GM12878 (cell line): Measurements from ENCODE around the gene SNCB. TPM values are rescaled to one million over a fixed set of nuclear protein-coding genes. Genes with fewer than 3 reads are reported as not detected.

Experiments used
- ATAC-seq: fragments of 200-7000 bp; cut with Tn5 transposase; 3 replicates; pipeline ENCODE4 v1.9.1; 2020; ENCODE audit warnings: mild to moderate bottlenecking, moderate library complexity
- BruUV-seq: library from RNA; stranded (reverse); fragments of 400-500 nt; replicated peaks from 2 replicates; lab custom pipeline; 2021; lab: Mats Ljungman, UMichigan
- CTCF ChIA-PET: fragments of 300-600 bp; sonication (Branson Sonifier 250); formaldehyde crosslinking; extraction: SDS; loops from one replicate; lab custom pipeline; 2021; ENCODE audit warnings: inconsistent platforms; lab: Yijun Ruan, JAX
- POLR2A ChIA-PET: fragments of 350-600 bp; formaldehyde crosslinking; extraction: SDS; loops from one replicate; lab custom pipeline; 2021; ENCODE audit warnings: inconsistent platforms; lab: Charles Lee
- RAD21 ChIA-PET: fragments of 300-600 bp; sonication (Branson Sonifier 250); formaldehyde crosslinking; loops from one replicate; lab custom pipeline; 2023; ENCODE audit warnings: antibody characterized with exemption; ENCODE audit not compliant: unreplicated experiment; lab: Charles Lee
- SMC1A ChIA-PET: fragments of 300-600 bp; sonication (Branson Sonifier 250); formaldehyde crosslinking; loops from one replicate; lab custom pipeline; 2023; ENCODE audit not compliant: unreplicated experiment, uncharacterized antibody; lab: Charles Lee
- DNase-seq: peaks from one replicate; pipeline ENCODE4 v3.0.0-alpha.2; 2011; ENCODE audit warnings: low read depth, low spot score
- FAIRE-seq: peaks from 3 replicates; lab custom pipeline; 2011; peaks lifted over from hg19 to GRCh38; lab: Jason Lieb, UNC
- H2AFZ ChIP-seq: 2 replicates; pipeline ENCODE4 v1.6.0; 2011; ENCODE audit warnings: low read depth, low read length, control low read depth; ENCODE audit not compliant: control insufficient read depth
- H3K27ac ChIP-seq: 2 replicates; pipeline ENCODE4 v1.5.1; 2011; ENCODE audit warnings: control low read depth; ENCODE audit not compliant: control insufficient read depth, insufficient read depth
- H3K27me3 ChIP-seq, 2 experiments: replicated peaks in 1 of 2; 2 replicates each; pipeline versions ENCODE4 v1.6.0 to v1.6.1; 2011; ENCODE audit warnings: low read length in 1 of 2; ENCODE audit not compliant: control insufficient read depth in 2 of 2, insufficient read depth in 2 of 2
- H3K36me3 ChIP-seq, 2 experiments: 2 replicates each; pipeline ENCODE4 v1.5.1; 2011; ENCODE audit warnings: low read length in 1 of 2; ENCODE audit not compliant: control insufficient read depth in 2 of 2, insufficient read depth in 2 of 2
- H3K4me1 ChIP-seq: 2 replicates; pipeline ENCODE4 v1.6.1; 2011; ENCODE audit warnings: mild to moderate bottlenecking, low read length, moderate library complexity, mixed read lengths; ENCODE audit not compliant: control insufficient read depth, insufficient read depth
- H3K4me2 ChIP-seq: 2 replicates; pipeline ENCODE4 v1.6.0; 2011; ENCODE audit warnings: control low read depth; ENCODE audit not compliant: control insufficient read depth, insufficient read depth
- H3K4me3 ChIP-seq: fragments of 200-600 bp; sonication (generic); 2 replicates; pipeline ENCODE4 v1.5.1; 2016
- H3K79me2 ChIP-seq: 2 replicates; pipeline ENCODE4 v1.6.0; 2011; ENCODE audit warnings: low read length; ENCODE audit not compliant: control insufficient read depth, insufficient read depth
- H3K9ac ChIP-seq: 2 replicates; pipeline ENCODE4 v1.8.0; 2011; ENCODE audit warnings: low read length, control low read depth, mixed read lengths; ENCODE audit not compliant: control insufficient read depth, insufficient read depth
- H3K9me3 ChIP-seq: replicated peaks from 3 replicates; pipeline ENCODE4 v1.5.1; 2011; ENCODE audit warnings: mild to moderate bottlenecking, low read length; ENCODE audit not compliant: control insufficient read depth, insufficient read depth
- H4K20me1 ChIP-seq: 2 replicates; pipeline ENCODE4 v1.6.0; 2011; ENCODE audit not compliant: control insufficient read depth, insufficient read depth
- BCLAF1 ChIP-seq: fragments of 450-650 bp; IDR thresholded peaks from 2 replicates; pipeline ENCODE4 v1.6.1; 2017; ENCODE audit warnings: antibody characterized with exemption, mild to moderate bottlenecking, moderate library complexity
- CREB1 ChIP-seq: IDR thresholded peaks from 2 replicates; pipeline ENCODE4 v1.6.1; 2012; ENCODE audit warnings: low read depth, mild to moderate bottlenecking, inconsistent platforms
- CREM ChIP-seq: IDR thresholded peaks from 2 replicates; pipeline ENCODE4 v1.6.1; 2014; ENCODE audit warnings: antibody characterized with exemption, low read depth
- ETV6 ChIP-seq, 2 experiments: fragments of 450-650 bp in 1 of 2; IDR thresholded peaks in 1 of 2; conservative IDR thresholded peaks in 1 of 2; 2 replicates each; pipeline ENCODE4 v1.6.1; 2014; ENCODE audit warnings: antibody characterized with exemption in 1 of 2, borderline replicate concordance in 1 of 2, low read depth in 1 of 2, mild to moderate bottlenecking in 1 of 2, moderate library complexity in 1 of 2
- FOXK2 ChIP-seq: fragments of 450-650 bp; IDR thresholded peaks from 2 replicates; pipeline ENCODE4 v1.6.1; 2017; ENCODE audit warnings: mild to moderate bottlenecking, moderate library complexity
- HDGF ChIP-seq: fragments of 450-650 bp; IDR thresholded peaks from 2 replicates; pipeline ENCODE4 v1.6.1; 2016; ENCODE audit warnings: antibody characterized with exemption
- IKZF2 ChIP-seq, 2 experiments: fragments of 450-650 bp; IDR thresholded peaks; 2 replicates each; pipeline ENCODE4 v1.6.1; 2017; ENCODE audit warnings: mild to moderate bottlenecking in 2 of 2, moderate library complexity in 2 of 2
- JUNB ChIP-seq: IDR thresholded peaks from 2 replicates; pipeline ENCODE4 v1.6.1; 2016; ENCODE audit warnings: antibody characterized with exemption, mild to moderate bottlenecking
- KLF5 ChIP-seq: fragments of 450-650 bp; IDR thresholded peaks from 2 replicates; pipeline ENCODE4 v1.6.1; 2014; ENCODE audit warnings: mild to moderate bottlenecking; ENCODE audit not compliant: partially characterized antibody
- NFIC ChIP-seq: IDR thresholded peaks from 2 replicates; pipeline ENCODE4 v1.6.1; 2012; ENCODE audit warnings: low read depth, mild to moderate bottlenecking, inconsistent platforms, low read length, moderate library complexity
- POLR2AphosphoS2 ChIP-seq: IDR thresholded peaks from 2 replicates; pipeline ENCODE4 v1.6.1; 2011; ENCODE audit warnings: low read depth, mild to moderate bottlenecking, low read length, improper control_type of control experiment, moderate library complexity
- RBBP5 ChIP-seq: fragments of 200-600 bp; sonication (generic); conservative IDR thresholded peaks from 2 replicates; pipeline ENCODE4 v1.6.1; 2016
- SIN3A ChIP-seq: IDR thresholded peaks from 2 replicates; pipeline ENCODE4 v1.6.1; 2012; ENCODE audit warnings: low read depth, low read length, improper control_type of control experiment
- SKIL ChIP-seq: fragments of 450-650 bp; IDR thresholded peaks from 2 replicates; pipeline ENCODE4 v1.6.1; 2017; ENCODE audit warnings: mild to moderate bottlenecking, low read depth, inconsistent platforms; ENCODE audit not compliant: poor library complexity, severe bottlenecking
- SMARCA5 ChIP-seq: fragments of 450-650 bp; IDR thresholded peaks from 2 replicates; pipeline ENCODE4 v1.6.1; 2017; ENCODE audit warnings: mild to moderate bottlenecking
- TCF7 ChIP-seq: IDR thresholded peaks from 2 replicates; pipeline ENCODE4 v1.6.1; 2014; ENCODE audit warnings: antibody characterized with exemption, borderline replicate concordance
- ZBED1 ChIP-seq: IDR thresholded peaks from 2 replicates; pipeline ENCODE4 v1.6.1; 2016; ENCODE audit warnings: borderline replicate concordance
- ZBTB11 ChIP-seq: fragments of 450-650 bp; formaldehyde crosslinking; IDR thresholded peaks from 2 replicates; pipeline ENCODE4 v1.5.0; 2022; ENCODE audit warnings: mild to moderate bottlenecking, missing genetic modification characterization
- WGBS: methylation state at CpG from one replicate; pipeline ENCODE4 v1.1.6; 2016; ENCODE audit warnings: low lambda C conversion rate; ENCODE audit not compliant: insufficient replicate concordance, insufficient coverage; ENCODE audit errors: missing lambda C conversion rate; 5-methylcytosine and 5-hydroxymethylcytosine counted together
- in situ Hi-C: fragments of 300-500 bp; cut with MboI; formaldehyde crosslinking; loops from 9 replicates; pipeline ENCODE4 v1.14.3; 2018; ENCODE audit warnings: mixed read lengths
- intact Hi-C: fragments of 100-400 bp; cut with micrococcal nuclease; formaldehyde crosslinking; loops from one replicate; pipeline ENCODE4 v1.14.2; 2022; ENCODE audit not compliant: unreplicated experiment
- polyA plus RNA-seq, 11 experiments: library from polyadenylated mRNA; depleted of rRNA in 4 of 11; unstranded in 6 of 11; stranded (reverse) in 5 of 11; fragments of >200 nt; fragmentation: Nextera tagmentation in 4 of 11; fragmentation: Illumina TruSeq in 1 of 11; extraction: Ambion mirVana in 4 of 11; extraction: Trizol in 1 of 11; gene quantifications; 1 replicate in 1 of 11; 2 replicates in 10 of 11; pipeline versions ENCODE4 v1.2.1 to v1.2.3, GENCODE V29; 2011 to 2016; ENCODE audit warnings: inconsistent platforms in 2 of 11, missing spikeins in 2 of 11, low read depth in 1 of 11
- total RNA-seq, 4 experiments: library from RNA; depleted of rRNA in 3 of 4; stranded (reverse); fragments of >200 nt in 3 of 4; fragmentation: Illumina TruSeq in 1 of 4; extraction: Trizol in 1 of 4; gene quantifications; 2 replicates each; pipeline versions ENCODE4 v1.2.1 to v1.2.3, GENCODE V29; 2013 to 2021

Gene SNCB
- total and polyA plus RNA-seq, 10 of the 15 experiments (the other 5 are each of a cell fraction or from before 2014, with no cell fraction given): 0.75 TPM; not detected in 9

GRCh38 chr5:176633598-176633997, 3.3 kb upstream of the SNCB start (continued):
- TF ChIP-seq ETV6 (conservative IDR thresholded peaks at IDR 0.05 in 1 of 2, IDR thresholded peaks at IDR 0.05 in 1 of 2; ENCODE audit: borderline replicate concordance in 1 of 2, low read depth in 1 of 2): no peak
- TF ChIP-seq FOXK2: no peak
- no peak for TF ChIP-seq RBBP5
- TF ChIP-seq SIN3A: no peak
- TF ChIP-seq SKIL: no peak
- no peak for TF ChIP-seq CREM
- no peak for TF ChIP-seq HDGF
- TF ChIP-seq POLR2AphosphoS2: no peak

GRCh38 chr5:176632745-176633144, 2.4 kb upstream of the SNCB start:
- SMC1A ChIA-PET: no interaction called here
- no TSS peak for BruUV-seq
- in situ Hi-C loops: no loop called here
- Histone ChIP-seq H3K4me1 (peaks cover 13% of the 10 kb centered on the region), H4K20me1 (0 out of 2 replicates have a peak, but pooled peaks cover 3% of the 10 kb centered on the region), H3K36me3 (no peaks in the 10 kb centered on the region), H3K4me3 (no peak overlapping the region), H3K9ac (no peak overlapping the region), H3K4me2 (no peak overlapping the region), H3K27me3 (peaks cover 5 to 10% of the 10 kb centered on the region in 2 experiments), H3K27ac (no peak overlapping the region), H3K79me2 (no peaks in the 10 kb centered on the region), H2AFZ (no peak overlapping the region), H3K9me3 (no peaks in the 10 kb centered on the region; the same call in 2 of the 3 replicates)
- WGBS: 22% methylated on average over 2 of the region's 2 CpGs
- no peak for DNase-seq
- no peak for FAIRE-seq
- no peak for ATAC-seq
- POLR2A ChIA-PET: no interaction called here
- RAD21 ChIA-PET: no interaction called here
- CTCF ChIA-PET: no interaction called here
- intact Hi-C loops: no loop called here
- TF ChIP-seq ZBED1: no peak
- no peak for TF ChIP-seq NFIC
- TF ChIP-seq ZBTB11: no peak
- TF ChIP-seq CREB1: no peak
- no peak for TF ChIP-seq SMARCA5
- no peak for TF ChIP-seq BCLAF1
- TF ChIP-seq FOXK2: no peak
- TF ChIP-seq IKZF2 (IDR thresholded peaks at IDR 0.05): no peak
- TF ChIP-seq KLF5: no peak
- no peak for TF ChIP-seq JUNB
- no peak for TF ChIP-seq TCF7
